Prostate gland (tissue), 2 donors: Measurements from ENCODE around the gene RNF126.

Experiments used
- POLR2A ChIP-seq: fragments of 450-650 bp; IDR thresholded peaks from one replicate; pipeline ENCODE4 v1.6.1; 2016; ENCODE audit warnings: antibody characterized with exemption, mild to moderate bottlenecking
- POLR2AphosphoS5 ChIP-seq: sonication (generic); formaldehyde crosslinking; IDR thresholded peaks from one replicate; pipeline ENCODE4 v1.6.1; 2017; ENCODE audit warnings: antibody characterized with exemption
- TF ChIP-seq, protein P1 (sequence below), 4 experiments: fragments of 200-600 bp in 2 of 4; fragments of 450-650 bp in 2 of 4; sonication (generic) in 2 of 4; IDR thresholded peaks; 1 replicate in 3 of 4; 2 replicates in 1 of 4; pipeline ENCODE4 v1.5.1; 2016 to 2019; ENCODE audit warnings: antibody characterized with exemption in 4 of 4, mild to moderate bottlenecking in 2 of 4, moderate library complexity in 2 of 4

DNA sequence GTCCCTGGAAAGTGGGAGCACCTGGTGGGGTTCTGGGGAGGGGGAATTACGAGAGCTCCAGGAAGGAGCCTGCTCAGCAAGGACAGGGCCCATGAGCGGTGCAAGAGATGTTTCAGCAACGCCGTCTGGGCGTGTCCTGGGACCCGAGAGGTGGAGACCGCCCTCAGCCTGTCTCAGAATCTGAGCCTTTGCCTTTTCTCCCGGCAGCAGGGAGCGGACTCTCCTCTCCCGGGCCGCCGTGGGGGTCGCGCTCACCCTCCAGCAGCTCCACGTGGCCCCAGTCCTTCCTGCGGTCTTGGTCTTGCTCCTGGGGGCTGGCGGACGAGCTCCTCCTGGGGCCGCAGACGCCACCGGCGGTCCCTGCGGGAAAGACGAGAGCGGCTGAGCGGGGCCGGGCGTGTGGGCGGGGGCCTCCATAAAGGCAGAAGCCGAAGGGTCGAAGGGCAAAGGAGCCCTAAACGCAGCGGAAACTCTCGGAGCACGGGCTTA is 30.4 kb downstream of the RNF126 start:
- TF ChIP-seq, protein P1, sequence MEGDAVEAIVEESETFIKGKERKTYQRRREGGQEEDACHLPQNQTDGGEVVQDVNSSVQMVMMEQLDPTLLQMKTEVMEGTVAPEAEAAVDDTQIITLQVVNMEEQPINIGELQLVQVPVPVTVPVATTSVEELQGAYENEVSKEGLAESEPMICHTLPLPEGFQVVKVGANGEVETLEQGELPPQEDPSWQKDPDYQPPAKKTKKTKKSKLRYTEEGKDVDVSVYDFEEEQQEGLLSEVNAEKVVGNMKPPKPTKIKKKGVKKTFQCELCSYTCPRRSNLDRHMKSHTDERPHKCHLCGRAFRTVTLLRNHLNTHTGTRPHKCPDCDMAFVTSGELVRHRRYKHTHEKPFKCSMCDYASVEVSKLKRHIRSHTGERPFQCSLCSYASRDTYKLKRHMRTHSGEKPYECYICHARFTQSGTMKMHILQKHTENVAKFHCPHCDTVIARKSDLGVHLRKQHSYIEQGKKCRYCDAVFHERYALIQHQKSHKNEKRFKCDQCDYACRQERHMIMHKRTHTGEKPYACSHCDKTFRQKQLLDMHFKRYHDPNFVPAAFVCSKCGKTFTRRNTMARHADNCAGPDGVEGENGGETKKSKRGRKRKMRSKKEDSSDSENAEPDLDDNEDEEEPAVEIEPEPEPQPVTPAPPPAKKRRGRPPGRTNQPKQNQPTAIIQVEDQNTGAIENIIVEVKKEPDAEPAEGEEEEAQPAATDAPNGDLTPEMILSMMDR (IDR thresholded peaks at IDR 0.05): no peak
- TF ChIP-seq POLR2A: no peak
- TF ChIP-seq POLR2AphosphoS5: no peak
